Peyer's patch (tissue), 4 donors: Measurements from ENCODE around the gene UST.

Source experiments
- CTCF ChIP-seq, 6 experiments: fragments of 450-650 bp in 4 of 6; fragments of 200-600 bp in 2 of 6; sonication (generic) in 1 of 6; IDR thresholded peaks; one replicate each; pipeline ENCODE4 v1.5.1; 2017 to 2019; ENCODE audit warnings: antibody characterized with exemption in 6 of 6, mild to moderate bottlenecking in 3 of 6, moderate library complexity in 1 of 6
- POLR2A ChIP-seq, 2 donors: fragments of 450-650 bp; IDR thresholded peaks; one replicate each; pipeline ENCODE4 v1.5.1; 2017; ENCODE audit warnings: antibody characterized with exemption in 2 of 2, mild to moderate bottlenecking in 2 of 2, moderate library complexity in 2 of 2

- TF ChIP-seq CTCF (IDR thresholded peaks at IDR 0.05) (no peak), POLR2A (IDR thresholded peaks at IDR 0.05) (no peak)
Measured at GRCh38 chr6:148985499-148985898, 238.7 kb downstream of the UST start.
